ENCODE results near the gene ICAM3.

Gene ICAM3

DNA sequence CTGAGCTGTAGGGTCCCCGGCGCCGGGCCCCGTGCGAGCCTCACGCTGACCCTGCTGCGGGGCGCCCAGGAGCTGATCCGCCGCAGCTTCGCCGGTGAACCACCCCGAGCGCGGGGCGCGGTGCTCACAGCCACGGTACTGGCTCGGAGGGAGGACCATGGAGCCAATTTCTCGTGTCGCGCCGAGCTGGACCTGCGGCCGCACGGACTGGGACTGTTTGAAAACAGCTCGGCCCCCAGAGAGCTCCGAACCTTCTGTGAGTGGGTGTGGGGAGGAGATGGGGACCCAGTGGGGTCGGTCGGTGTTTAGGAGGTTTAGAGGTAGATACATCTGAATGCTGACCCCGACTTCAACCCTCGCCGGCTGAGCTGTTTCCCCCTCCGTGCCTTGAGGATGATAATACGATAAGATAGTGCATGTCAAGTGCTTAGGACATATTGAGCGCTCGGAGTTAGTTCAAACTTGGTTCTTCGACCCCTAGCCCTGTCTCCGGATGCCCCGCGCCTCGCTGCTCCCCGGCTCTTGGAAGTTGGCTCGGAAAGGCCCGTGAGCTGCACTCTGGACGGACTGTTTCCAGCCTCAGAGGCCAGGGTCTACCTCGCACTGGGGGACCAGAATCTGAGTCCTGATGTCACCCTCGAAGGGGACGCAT is 47.7 kb downstream of the ICAM3 start:
- DNase-seq (ENCODE audit: low read depth) = peak; percentile 19

- peak; percentile 71 for DNase-seq (ENCODE audit: low read depth)
These were observed 48.4 kb downstream of the ICAM3 start for GRCh38 chr19:10290876-10291553.

- DNase-seq (ENCODE audit: low read depth) = peak; percentile 43
These were observed 49.0 kb downstream of the ICAM3 start for GRCh38 chr19:10290357-10290875.

DNA sequence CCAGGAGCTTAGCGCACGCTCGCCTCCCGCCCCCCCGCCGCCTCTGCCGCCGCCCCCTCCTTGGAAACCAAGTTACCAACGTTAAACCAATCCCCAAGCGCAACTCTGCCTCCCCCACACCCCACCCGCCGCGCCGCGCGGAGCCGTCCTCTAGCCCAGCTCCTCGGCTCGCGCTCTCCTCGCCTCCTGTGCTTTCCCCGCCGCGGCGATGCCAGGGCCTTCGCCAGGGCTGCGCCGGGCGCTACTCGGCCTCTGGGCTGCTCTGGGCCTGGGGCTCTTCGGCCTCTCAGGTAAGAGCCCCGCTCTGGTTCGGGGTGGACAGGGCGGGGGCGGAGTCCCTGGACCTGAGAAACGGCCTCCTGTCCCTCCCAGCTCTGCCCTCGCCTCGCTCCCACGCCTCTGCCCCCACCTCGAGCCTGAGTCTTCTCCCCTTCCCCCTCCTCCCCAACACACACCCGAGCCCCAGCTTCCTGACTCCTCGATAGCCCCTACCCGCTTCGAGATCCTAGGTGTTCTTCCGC is 49.5 kb downstream of the ICAM3 start, which contains the start of gene ICAM5:
Gene ICAM5, plus strand, starts transcription at position 117 of the 521 bp plus-strand sequence. Its CDS starts 92 bp downstream, at position 209.
- peak; percentile 62 for DNase-seq (ENCODE audit: low read depth)

DNA sequence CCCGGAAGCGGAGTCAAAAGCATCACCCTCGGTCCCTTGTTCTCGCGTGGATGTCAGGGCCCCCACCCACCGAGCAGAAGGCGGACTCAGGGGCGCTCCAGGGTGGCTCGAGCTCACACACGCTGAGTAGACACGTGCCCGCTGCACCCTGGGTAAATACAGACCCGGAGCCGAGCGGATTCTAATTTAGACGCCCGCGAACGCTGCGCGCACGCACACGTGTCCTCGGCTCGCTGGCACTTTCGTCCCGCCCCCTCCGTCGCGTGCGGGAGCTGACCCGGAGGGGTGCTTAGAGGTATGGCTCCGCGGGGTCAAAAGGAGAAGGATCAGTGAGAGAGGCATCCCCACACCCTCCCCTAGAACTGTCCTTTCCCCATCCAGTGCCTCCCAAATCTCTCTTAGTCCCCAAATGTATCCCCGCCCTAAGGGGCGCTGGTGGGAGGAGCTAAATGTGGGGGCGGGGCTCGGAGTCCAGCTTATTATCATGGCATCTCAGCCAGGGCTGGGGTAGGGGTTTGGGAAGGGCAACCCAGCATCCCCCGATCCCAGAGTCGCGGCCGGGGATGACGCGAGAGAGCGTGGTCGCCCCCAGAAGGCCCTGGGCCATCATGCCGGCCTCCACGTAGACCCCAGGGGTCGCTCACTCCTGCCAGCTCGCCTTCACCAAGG is 50.1 kb downstream of the ICAM3 start:
- DNase-seq (ENCODE audit: low read depth) = peak; percentile 90

DNA sequence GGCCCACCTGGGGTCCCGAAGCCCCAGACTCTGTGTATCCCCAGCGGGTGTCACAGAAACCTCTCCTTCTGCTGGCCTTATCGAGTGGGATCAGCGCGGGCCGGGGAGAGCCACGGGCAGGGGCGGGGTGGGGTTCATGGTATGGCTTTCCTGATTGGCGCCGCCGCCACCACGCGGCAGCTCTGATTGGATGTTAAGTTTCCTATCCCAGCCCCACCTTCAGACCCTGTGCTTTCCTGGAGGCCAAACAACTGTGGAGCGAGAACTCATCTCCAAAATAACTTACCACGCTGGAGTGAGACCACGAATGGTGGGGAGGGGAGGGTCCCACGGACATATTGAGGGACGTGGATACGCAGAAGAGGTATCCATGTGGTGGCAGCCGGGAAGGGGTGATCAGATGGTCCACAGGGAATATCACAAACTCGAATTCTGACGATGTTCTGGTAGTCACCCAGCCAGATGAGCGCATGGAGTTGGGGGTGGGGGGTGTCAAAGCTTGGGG is 50.7 kb downstream of the ICAM3 start:
- peak; percentile 87 for DNase-seq (ENCODE audit: low read depth)

DNA sequence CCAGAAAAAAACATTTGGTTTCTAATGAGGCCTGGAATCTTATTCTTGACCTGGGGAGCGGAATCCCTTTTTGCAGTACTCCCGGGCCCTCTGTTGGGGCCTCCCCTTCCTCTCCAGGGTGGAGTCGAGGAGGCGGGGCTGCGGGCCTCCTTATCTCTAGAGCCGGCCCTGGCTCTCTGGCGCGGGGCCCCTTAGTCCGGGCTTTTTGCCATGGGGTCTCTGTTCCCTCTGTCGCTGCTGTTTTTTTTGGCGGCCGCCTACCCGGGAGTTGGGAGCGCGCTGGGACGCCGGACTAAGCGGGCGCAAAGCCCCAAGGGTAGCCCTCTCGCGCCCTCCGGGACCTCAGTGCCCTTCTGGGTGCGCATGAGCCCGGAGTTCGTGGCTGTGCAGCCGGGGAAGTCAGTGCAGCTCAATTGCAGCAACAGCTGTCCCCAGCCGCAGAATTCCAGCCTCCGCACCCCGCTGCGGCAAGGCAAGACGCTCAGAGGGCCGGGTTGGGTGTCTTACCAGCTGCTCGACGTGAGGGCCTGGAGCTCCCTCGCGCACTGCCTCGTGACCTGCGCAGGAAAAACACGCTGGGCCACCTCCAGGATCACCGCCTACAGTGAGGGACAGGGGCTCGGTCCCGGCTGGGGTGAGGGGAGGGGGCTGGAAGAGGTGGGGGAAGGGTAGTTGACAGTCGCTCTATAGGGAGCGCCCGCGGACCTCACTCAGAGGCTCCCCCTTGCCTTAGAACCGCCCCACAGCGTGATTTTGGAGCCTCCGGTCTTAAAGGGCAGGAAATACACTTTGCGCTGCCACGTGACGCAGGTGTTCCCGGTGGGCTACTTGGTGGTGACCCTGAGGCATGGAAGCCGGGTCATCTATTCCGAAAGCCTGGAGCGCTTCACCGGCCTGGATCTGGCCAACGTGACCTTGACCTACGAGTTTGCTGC is 52.4 kb downstream of the ICAM3 start, which contains the start of gene ICAM4:
Gene ICAM4, plus strand, starts transcription at position 153 of the 935 bp plus-strand sequence. Its CDS starts 58 bp downstream, at position 211.
- DNase-seq (ENCODE audit: low read depth) = peak; percentile 26

DNA sequence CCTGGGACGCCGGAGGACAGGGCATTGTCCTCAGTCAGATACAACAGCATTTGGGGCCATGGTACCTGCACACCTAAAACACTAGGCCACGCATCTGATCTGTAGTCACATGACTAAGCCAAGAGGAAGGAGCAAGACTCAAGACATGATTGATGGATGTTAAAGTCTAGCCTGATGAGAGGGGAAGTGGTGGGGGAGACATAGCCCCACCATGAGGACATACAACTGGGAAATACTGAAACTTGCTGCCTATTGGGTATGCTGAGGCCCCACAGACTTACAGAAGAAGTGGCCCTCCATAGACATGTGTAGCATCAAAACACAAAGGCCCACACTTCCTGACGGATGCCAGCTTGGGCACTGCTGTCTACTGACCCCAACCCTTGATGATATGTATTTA is 54.0 kb downstream of the ICAM3 start:
- DNase-seq (ENCODE audit: low read depth) = no peak

DNA sequence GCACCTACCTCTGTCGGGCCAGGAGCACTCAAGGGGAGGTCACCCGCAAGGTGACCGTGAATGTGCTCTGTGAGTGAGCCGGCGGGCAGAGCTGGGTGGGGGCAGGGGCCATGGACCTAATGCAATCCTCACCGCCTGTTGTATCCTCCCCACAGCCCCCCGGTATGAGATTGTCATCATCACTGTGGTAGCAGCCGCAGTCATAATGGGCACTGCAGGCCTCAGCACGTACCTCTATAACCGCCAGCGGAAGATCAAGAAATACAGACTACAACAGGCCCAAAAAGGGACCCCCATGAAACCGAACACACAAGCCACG is 54.5 kb downstream of the ICAM3 start:
- no peak for DNase-seq (ENCODE audit: low read depth)

GRCh38 chr19:10284065-10284959 is 55.1 kb downstream of the ICAM3 start:
- no peak for DNase-seq (ENCODE audit: low read depth)

All from ELR (cell line).